HG03457 (cell line): Measurements from ENCODE around the gene MUSTN1.

Experiments
- ATAC-seq: cut with Tn5 transposase; IDR thresholded peaks from one replicate; pipeline ENCODE4 v1.9.1; 2021; ENCODE audit warnings: moderate number of reproducible peaks; ENCODE audit not compliant: unreplicated experiment

The MUSTN1 gene

GRCh38 chr3:52836471-52836845 is 1.6 kb upstream of the MUSTN1 start:
- no peak for ATAC-seq

DNA sequence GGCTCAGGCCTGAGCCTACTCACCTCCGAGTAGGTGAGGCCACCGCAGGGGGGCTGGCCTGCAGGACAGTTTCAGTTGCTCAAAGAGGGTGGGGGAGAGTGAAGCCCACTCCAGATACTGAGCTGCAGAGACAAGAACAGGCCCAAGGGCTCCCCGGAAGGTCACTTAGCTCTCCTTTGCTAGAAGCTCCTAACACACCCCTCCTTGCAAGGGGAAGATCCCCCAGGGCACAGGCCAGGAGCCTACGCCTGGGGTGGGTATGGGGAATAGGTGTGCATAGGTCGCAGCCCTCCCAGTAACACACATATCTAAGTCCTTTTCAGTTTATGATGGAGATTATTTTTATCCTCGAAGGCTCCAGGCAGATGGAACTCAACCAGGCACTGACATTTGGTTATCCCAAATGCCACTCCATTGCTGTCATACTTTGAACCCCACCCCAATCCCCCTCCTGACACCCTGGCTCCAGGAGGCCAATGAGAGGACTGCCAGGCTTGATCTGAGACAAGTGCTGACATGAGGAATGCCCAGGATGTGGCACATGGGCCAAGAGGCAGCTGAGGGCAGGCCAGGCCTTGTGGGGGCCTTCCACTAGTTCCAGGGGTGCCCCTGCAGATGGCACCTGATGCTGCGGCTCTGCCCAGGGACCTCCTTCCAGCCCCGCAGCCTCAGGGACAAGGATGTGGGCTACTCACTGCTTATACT is 1.1 kb upstream of the MUSTN1 start:
- no peak for ATAC-seq

DNA sequence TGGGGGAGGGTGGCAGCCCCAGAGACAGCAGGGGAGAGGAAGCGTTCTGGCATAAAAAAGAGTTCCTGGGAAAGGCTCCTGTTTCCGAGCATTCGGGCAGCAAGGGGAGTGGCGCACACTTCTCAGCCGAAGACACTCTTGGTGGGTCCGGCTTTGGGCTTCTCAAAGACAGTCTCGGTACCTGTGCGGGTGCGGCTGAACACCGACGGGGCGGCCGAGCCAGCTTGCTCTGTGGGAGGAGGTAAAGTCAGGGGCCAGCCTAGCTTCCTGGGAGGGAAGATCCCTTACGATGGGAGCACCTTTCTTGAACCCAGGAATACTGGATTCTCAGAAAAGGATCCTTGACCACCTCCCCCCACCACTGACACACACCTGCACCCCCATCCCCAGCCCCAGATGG is 1.6 kb downstream of the MUSTN1 start:
- no peak for ATAC-seq

DNA sequence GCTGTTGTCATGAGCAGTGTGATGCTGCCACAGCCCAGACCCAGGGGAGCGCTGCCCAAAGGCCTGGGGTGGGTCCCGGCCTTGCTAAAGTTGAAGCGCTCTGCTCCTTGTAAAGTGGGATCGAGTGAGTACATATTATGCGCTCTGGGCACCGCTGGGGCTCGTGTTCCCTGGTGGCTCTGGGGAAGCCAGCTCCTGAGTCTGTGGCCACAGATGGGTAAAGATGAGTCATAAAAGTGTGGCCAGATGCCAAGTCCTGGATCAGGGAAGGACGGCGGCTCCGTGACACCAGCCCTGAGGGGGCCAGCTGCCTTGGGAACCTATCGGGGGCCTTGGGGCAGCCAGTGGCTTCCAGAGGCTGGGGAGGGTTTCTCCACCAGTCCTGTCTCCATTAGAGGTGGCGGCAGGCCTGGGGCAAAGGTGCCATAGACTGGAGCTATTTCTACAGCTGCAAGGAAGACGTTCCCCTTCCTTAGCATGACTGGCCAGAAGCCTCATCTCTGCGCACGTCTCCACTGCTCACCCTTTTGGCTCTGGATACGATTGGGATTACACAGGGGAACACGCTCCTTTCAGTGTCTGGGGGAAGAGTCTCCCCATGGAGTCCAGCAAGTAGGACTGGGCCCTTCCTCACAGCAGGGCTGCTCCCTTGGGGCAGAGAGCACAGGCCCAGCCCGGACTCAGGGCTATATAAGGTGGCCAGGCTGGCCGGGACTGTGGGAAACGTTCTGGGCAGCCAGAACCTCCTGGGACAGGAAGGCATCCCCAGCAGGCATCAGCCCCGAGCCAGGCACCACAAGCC is 3.1 kb downstream of the MUSTN1 start:
- ATAC-seq, result no peak

DNA sequence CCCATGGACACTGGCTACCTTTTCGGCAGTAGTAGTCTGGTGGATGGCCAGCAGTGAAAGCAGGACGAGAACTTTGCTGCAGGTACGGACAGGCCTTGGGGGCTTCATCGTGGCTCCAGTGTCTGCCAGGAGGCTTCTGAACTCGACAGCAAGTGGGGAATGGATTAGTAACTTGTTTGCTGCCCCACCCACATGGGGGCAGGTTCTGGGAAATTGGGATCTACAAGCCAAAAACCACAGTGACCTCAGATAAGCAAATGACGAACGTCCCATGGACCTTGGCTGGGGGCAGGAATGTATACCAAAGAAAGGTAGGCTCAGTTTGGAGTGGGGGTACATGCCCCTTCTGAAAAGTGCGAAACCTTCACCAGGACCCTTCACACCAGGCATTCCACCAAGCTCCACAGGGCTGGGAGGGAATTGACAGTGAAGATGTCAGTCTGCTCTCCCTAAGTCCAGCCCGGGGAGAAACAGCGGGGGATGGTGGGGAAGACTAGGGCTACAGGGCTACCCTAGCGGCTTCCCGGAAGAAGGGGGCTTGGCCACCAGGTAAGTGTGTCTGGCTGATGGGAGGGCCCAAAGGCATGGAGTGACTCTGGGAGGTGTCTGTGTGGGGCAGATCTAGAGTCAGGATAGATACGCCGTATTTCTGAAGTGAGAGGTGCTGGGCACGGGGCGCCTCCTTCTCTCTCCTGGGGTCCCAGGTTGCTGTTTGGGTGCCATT is 4.1 kb downstream of the MUSTN1 start, which contains the start of gene ITIH4:
Gene ITIH4, minus strand, starts transcription at position 138 of the 724 bp plus-strand sequence. Its CDS starts 30 bp downstream, at position 108.
- ATAC-seq, result no peak

DNA sequence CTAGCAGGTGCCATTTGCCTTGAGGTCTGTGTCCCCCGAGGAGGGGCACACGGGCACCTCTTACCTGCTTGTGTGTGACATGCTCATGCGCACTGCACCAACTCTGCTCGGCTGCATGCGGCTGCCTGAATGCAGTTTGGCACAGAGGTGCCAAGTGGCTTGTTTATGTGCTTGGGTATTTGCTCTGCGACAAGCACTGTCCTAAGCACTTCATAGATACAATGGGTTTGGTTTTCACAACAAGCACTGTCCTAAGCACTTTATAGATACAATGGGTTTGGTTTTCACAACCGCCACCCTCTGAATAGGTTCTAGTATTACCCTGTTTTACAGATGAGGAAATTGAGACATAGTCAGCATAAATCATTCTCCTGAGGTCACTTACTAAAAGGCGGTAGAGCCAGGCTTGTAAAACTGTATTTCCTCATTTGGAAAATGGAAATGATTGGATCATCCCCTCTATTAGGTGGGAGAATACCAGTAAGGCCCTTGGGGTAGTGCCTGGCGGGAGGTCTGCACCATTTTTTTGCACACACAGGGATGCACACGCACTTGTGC is 4.8 kb downstream of the MUSTN1 start:
- ATAC-seq, result no peak

GRCh38 chr3:52829482-52829881 is 5.3 kb downstream of the MUSTN1 start:
- ATAC-seq, result no peak

GRCh38 chr3:52827866-52828376 is 6.9 kb downstream of the MUSTN1 start:
- ATAC-seq, result no peak

GRCh38 chr3:52827441-52827840 is 7.4 kb downstream of the MUSTN1 start:
- no peak for ATAC-seq

- ATAC-seq, result no peak
Observed at GRCh38 chr3:52824037-52824436, 10.8 kb downstream of the MUSTN1 start.

DNA sequence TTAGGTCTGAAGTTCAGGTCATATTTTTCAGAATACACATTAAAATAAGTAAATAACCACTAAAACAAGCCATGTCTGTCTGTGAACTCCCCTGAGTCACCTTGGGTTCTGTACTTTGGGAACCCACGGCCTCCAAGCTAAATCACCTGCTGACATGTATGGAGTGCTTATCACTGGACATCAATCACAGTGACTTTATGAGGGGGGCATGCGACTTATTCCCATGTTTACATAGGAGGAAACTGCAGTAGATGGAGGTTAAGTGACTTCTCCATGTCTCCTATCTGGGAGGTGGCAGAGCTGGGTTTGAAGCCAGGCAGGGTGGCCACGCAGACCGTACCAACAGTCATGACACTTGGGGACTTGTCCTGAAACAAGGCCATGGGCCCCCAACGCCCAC is 12.5 kb downstream of the MUSTN1 start:
- ATAC-seq, result no peak

DNA sequence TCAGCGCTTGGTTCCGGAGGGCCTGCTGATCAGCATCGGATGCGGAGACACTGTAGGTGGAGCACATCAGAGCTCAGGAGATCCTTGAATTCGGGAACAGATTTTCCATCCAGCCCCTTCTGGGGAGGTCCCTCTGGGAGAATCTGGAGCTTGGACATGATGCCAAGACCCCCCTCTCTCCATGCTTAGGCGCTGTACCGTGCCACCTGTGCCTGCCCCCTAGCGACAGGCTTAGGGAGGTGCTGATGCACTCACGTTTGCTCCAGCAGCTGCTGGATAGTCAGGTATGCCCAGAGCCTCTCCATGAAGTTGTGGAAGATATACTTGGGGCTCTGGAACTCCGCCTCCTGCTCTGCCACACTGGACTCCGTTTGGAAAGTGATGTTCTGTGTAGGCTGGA is 14.1 kb downstream of the MUSTN1 start:
- no peak for ATAC-seq

DNA sequence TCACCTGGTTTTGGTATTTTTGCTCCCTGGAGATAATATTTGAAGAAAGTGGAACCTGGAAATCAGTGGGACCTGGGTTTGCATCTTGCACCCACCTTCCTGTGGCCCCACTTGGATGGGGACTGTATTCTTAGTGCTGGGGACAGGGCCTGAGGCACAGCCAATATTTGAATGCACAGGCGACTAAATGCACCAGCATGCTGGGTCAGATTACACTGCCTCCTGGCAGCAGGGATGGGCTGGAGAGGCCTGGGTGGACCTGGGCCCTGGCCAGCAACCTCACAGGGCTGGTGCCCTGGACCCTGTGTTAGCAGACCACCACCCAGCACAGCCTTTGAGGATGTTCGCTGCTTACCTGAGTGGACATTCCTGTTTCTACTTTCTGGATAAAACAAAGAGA is 14.9 kb downstream of the MUSTN1 start:
- no peak for ATAC-seq

- no peak for ATAC-seq
Observed at GRCh38 chr3:52817860-52818259, 17.0 kb downstream of the MUSTN1 start.

DNA sequence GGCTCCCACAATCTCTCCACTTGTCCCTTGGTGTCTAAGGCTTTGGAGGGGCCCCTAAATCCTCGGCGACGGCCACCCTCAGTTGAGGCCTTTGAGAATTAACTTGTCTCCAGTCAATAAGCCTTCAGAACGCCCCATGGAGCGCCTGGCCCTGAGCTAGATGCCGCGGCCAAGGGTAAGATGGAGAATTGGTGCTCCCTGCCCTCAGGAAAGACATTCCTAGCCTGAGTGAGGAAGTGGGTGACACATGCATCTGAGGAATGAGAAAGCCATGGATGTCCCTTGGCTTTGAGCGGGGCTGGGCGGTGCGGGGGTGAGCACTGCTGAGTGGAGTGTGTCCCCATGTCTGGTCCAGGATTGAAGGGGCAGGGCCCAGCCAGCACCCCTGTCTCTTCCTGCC is 17.6 kb downstream of the MUSTN1 start:
- no peak for ATAC-seq

GRCh38 chr3:52816654-52817053 is 18.2 kb downstream of the MUSTN1 start:
- no peak for ATAC-seq

DNA sequence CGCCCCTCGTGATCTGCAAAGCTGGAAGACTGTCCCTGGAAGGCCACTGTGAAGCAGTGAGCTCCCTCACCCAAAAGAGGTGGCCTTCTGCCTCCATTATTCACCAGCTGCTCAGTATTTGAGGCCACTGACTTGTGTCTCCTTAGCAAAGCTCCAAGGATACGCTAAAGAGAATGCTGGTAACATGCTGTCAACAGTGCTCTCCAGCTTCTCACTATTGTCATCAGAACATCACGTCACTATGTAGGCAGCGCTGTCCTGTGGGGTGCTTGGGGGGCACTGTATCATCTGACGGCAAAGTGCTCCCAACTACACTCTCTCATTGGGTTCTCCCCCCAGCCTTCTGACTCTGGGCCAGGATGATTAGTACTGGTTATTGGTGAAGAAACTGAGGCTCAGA is 18.6 kb downstream of the MUSTN1 start:
- no peak for ATAC-seq

GRCh38 chr3:52813810-52814209 is 21.0 kb downstream of the MUSTN1 start:
- ATAC-seq, result no peak

DNA sequence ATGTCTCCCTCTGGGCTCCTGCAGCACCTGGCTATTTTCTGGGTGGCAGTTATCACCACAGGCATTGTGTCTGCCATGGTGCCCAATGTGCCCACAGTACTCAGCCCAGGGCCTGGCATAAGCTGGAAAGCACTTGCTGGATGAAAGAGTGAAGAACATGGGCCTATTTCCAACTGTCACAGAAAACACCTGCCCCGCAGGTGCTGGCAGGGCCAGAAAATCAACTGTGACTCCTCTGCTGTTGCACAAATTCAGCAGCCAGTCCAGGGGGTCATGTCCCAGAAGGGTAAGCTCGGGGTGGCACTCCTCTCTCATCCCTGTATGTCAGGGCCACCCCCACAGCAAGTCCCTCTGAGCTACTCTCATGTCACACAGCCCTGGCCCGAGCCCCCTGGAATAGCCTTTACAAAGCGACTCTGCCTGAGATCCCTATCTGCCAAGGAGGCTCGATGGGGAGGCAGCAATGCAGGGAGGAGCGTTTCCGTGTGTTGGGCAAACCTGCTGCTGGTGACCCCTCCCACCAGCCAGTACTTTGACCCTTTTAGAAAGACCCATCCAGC is 23.3 kb downstream of the MUSTN1 start:
- ATAC-seq, result no peak

DNA sequence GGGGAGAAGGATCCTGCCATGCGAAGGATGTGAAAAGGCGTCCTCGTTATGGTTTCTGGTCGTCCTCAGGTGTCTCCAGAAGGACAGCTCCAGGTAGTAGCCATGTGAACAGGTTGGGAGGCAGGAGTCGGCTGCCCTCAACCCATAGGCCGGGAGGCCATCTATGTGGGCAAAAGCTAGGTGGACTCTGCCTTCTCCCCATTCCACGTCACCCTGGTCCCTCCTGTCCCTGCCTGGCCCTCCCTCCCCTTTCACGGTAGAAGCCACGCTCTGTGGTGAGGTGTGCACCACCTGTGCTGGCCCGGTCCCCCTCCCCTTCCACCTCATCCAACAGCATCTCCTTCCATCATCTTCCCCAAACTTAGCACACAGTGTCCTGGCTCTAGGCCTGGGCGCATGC is 23.9 kb downstream of the MUSTN1 start:
- no peak for ATAC-seq
